DMS 273 treated with DMSO at 0.1 percent for 48 hours (cell line): ENCODE results near the gene SLC43A2.
A peak's percentile ranks its signal among the peaks of the same experiment; 100 is the strongest.

Source experiments
- DNase-seq: peaks from one replicate; lab custom pipeline; 2025; lab: John Stamatoyannopoulos, UW

SLC43A2 gene

DNA sequence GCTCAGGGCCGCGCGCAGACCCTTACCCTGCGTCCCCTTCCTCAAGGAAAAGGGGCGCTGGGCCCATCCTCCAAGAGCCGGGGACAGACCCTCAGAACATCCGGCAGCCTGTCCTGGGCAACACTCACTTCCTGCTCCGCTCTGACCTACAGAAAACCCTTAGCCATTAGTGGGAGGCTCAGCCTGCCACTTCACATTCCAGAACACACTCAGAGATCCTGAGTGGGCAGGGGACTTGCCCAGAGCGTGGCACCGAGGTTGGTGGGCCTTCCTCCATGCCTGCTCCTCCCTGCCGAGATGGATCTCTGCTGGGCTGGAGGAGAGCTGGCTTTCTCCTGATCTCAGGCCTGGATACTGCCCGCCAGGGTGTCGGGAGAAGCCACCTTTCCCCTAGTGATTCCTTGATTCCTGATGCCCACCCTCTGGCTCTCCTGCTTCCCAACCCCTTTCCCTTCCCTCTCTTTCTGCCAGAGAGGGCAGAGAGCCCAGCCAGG is 15.4 kb upstream of the SLC43A2 start:
- no peak for DNase-seq

DNA sequence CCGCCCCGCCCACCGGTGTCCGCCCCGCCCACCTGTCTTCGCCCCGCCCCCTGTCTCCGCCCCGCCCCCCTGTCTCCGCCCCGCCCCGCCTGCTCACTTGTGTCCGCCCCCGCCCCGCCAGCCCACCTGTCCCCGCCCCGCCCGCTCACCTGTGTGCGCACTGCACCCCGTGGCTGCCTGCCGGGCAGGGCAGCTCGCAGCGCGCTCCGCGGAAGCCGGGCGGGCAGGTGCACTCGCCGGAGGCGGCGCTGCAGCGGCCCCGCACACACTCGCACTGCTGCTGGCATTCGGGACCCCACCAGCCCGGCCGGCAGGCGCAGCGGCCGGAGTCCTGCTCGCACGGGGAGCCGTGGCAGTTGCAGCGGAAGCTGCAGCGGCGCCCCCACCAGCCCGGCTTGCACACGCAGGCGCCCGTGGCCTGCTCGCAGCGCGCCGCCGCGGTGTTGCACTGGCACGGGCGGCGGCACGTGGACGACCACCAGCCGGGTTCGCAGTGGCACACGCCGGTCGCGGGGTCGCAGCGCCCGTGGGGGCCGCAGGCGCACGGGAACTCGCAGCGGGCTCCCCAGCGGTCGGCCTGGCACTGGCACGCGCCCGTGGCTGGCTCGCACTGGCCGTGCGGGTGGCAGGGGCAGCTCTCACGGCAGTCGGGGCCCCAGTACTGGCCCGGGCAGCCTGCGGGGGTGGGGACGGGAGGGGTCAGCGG is 14.8 kb upstream of the SLC43A2 start:
- DNase-seq, result no peak

DNA sequence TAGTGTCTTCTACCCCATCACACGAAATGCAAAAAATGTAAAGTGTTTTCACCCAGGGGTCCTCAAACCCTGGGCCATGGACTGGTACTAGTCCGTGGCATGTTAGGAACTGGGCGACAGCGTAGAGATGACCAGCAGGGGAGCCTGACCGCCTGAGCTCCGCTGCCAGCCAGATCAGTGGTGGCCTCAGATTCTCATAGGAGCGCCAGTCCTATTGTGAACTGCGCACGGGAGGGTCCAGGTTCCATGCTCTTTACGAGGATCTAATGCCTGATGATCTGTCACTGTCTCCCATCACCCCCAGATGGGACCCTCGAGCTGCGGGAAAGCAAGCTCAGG is 12.4 kb upstream of the SLC43A2 start:
- no peak for DNase-seq

DNA sequence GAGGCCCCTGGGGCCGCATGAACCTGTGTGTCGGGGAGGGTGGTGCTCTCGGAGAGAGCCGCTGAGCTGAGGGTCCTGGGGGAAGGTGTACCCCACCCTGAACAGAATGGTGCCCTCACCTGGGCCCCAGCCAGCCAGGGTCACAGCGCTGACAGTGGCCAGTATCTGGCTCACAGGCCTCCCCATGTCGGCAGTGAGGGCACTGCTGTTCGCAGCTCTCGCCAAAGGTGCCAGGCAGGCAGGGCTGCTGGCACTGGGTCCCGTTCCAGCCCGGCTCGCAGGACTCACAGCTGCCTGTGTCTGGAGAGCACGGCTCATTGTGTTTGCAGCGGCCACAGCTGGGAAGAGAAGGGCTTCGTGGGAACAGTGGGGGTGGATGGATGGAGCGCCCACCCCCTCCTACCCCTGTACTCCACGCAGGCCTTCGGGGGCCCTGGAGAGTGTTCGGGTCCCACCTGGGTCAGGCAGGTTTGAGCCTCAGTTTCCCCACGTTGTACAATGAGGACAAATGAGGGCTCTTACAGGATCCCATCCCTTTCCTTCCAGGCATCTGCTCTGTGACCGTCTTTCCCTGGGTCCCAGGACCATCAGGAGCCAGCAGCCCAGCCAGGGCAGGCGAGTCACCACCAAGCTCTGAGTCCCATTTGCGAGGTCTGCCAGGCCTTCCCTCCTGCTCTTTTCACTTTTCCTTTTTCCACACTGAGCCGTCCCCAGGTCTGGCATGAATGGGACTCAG is 11.9 kb upstream of the SLC43A2 start:
- DNase-seq, result no peak

DNA sequence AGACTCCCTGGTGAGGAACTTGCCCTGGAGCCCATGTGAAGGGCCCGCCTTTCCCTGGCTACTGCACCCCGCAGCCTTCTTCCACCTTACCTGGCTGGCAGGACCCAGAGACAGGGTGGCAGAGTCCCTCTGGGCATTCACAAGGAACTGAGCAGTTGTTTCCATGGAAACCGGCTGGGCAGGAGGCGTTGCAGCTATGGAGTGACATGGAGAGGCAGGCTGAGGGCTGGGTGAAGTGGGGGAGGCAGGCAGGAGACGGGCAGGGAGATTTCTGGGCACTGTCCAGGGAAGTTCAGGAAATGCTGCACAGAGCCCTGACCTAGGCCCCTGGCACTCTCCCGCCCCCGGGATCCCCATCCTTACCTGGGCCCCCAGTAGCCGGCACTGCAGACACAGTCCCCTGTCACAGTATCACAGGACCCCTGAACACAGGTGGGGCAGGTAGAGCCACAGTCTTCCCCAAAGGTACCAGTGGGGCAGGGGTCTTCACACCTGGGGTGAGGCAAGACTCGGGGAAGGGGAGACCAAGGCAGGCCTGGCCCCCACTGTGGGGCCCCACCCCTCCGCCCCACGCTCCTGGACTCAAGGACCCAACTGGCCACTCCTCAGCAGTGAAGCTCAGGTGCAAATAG is 11.0 kb upstream of the SLC43A2 start:
- no peak for DNase-seq

DNA sequence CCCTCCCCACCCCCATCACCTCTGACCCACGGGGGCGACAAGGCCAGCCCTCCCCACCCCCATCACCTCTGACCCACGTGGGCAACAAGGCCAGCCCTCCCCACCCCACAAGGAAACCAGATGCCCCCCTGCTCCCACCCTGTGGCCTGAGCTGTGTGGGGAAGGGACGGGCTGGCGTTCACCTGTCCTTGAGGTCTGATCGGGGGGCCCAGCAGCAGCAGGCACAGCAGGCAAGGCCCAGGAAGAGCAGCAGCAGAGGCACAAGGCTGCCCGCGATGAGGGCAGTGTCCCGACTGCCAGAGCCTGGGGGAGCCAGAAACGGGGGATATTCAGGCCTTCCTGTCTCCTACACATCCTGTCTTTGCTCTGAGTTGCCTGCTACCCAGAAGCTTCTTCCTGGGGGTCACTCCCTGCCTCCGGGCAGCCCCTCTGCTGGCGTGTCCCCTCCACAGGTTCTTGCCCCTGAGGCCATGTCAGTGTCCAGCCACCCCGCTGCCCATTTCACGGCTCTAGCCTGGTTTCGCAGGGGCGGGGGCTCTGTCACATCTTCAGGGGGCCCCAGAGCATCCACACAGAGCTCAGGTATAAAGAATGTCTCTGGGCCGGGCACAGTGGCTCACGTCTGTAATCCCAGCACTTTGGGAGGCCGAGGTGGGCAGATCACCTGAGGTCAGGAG is 10.1 kb upstream of the SLC43A2 start:
- no peak for DNase-seq

DNA sequence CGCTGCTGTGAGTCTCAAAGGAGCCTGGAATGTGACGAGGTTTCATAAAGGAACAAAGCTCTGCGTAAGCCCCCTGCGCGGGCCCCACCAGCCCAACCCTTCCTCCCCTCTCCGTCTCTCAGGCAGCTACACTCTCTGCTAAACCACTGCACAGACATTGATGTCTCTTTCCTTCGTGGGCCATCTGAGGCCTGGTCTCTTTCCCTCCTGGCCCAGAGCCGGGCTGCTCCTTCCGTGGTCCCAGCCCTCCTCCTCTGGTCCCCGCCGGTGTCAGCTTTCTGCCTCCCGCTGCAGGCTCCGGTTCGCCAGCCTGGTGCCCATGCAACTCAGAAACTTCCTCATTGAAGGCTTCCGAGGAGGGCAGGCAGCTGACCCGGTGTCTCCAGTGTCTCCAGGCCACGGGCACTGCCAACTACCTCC is 9.5 kb upstream of the SLC43A2 start:
- no peak for DNase-seq

DNA sequence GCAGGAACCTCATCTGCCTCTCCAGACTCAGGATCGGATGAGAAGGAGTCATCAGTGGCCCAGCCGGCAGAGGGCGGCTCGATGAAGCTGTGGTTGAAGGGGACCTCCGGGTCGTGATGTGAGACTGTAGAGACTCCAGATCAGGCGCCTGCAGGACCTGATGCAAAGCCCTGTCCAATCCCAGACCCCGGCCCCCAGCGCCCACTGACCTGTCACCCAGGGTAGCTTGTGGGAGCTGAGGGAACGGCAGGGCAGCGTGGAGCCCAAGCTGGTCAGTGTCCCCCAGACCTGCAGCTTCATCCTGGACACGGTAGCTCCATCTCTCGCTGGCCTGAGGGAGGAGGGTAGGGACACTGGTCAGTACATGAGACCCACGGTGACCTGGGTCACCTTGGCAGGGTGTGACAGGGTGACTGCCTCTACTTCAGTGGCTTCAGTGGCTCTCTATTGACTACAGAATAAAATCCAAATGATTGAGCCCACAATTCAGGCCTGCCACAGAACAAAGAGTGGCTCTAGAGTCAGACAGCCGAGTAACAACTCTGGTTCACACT is 8.2 kb upstream of the SLC43A2 start:
- DNase-seq, result no peak

DNA sequence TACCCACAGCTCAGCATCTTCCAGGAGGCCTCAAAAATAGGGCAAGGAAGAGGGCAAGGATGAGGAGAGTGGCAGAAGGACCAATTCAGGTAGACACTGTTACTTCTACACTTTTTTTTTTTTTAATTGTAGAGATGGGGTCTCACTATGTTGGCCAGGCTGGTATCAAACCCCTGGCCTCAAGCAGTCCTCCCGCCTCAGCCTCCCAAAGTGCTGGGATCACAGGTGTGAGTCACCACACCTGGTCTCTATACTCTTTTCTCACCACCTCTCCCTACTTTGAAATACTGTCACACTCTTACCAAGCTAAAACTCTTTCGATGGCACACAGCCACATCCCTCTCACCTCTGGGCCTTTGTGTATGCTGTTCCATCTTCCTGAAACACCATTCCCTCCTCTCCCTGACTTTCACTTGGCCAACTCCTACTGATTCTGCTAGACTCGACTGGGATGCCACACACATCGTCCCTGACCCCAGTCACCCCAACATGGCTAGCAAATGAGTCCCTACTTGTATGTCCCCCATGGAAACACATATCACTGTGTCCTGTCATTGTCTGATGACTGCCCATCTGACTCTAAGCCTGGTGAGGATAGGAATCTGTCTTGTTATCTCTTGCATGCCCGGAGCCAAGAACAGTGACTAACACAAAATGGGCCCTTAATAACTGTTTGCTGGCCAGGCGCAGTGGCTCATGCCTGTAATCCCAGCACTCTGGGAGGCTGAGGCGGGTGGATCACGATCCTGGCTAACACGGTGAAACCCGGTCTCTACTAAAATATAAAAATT is 7.2 kb upstream of the SLC43A2 start:
- DNase-seq, result no peak

DNA sequence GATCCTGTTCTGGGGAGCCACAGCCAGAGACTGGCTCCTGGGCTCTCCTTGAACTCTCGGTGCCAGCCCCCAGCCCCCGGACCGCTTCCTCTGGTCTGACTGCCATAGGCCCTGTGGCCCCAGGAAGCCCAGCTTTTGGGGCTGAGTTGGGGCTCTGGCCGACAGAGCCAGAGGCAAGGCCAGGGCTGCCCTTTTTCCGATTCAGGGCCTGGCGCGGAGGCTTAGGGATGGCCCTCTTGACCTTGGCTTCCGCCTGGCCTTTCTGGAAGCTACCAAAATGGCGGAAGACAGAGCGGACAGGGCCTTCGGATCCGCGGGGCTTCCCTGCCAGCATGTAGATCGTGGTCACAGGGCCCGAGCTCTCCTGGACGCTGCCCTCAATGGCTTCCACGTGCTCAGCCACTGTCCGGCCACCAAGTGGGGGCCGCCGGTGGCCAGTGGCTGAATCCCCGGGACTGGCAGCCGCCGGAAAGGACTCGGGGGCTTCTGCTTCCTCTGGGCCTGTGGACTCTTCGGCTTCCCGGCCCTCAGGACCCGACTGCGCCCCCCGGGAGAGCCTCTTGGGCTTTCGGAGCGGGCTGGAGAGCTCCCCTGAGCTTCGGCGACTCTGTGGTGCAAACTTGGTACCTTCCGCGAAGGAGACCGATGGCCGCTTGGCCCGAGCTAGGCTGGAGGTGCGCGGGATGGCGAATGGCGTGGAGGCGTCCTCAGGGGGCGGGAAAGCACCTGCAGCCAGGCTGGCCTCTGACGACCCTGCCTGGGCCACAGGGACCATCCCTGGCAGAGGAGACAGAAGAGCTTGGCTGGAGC is 6.4 kb upstream of the SLC43A2 start:
- no peak for DNase-seq

DNA sequence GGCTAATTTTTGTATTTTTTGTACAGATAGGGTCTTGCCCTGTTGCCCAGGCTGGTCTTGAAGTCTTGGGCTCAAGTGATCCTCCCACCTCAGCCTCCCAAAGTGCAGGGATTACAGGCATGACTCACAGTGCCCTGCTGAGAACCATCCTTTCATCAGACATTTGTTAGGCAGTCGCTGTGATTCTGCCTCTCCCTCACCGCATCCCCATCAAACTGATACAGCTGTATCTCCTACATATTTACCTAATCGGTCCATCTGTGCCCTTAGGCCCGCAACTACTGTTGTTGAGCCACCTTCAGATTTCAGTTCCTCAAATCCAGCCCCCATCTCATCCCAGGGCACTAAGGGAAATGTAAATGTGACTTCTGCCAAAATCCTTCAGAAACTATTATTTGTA is 2.0 kb upstream of the SLC43A2 start:
- DNase-seq, result no peak

DNA sequence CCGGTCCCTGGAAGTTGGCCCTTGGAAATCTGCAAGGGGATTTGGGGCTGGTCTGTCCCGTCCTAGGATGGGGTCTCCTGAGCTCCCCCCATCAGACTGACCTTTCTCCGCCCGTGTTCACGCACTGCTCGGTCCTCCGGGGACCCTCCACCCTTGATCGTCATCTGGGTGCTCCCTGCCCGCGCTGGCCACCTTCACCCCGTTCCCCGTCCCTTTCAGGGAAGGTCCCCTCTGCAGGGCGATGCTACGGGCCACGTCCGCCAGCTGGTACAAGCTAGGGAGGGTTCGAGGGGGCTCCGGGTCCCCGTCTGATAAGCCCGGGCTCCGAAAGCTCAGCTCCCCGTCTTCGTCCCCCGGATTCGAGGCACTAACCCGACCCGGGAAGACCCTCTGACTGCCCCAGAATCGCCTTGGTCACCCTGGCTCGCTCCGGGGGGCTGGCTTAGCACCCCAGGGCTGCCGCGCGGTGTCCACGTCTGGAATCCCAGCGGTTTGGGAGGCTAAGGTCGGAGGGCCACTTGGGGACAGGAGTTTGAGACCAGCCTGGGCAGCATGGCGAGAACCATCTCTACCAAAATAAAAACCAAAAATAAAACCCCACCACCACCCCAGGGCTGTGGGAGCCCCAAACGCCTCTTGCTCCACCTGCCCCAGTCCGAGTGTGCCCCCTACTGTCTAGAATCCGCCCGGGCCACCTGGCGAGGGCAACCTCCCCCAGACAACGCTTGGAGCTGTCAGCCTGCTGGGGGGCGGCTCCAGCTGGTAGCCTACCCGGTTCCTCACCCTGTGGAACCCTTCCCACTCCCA is 1.1 kb upstream of the SLC43A2 start:
- DNase-seq, result no peak

DNA sequence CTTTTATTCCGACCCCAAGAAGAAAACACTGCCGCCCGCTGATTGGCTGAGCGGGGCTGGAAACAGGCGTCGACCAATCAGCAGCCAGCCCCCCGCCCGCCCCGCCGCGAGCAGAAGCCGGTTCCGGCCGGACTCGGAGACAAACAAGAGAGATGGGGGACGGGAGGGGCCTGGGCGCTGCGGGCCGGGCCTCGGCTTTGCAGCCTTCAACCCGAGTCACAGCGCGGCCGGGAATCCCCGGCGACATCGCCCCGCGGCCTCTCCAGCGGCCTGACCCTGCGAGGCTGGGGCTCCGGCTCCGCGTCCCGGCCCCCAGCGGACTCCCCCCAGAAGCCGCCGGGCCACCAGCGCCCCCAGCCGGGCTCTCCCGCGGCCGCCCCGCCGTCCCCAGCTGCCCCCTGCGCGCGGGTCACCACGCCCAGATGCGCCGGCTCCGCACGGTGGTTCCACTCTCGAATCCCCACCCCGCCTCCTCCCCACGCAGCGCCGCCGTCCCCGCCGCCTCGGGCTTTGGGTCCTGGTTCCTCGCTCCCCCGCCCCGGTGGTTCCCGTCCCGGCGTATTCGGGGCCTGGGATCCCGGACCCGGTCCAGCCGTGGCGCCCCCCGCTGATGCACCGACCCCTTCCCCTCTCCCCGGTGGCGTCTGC is 346 bp upstream of the SLC43A2 start:
- DNase-seq, result peak; percentile 77

DNA sequence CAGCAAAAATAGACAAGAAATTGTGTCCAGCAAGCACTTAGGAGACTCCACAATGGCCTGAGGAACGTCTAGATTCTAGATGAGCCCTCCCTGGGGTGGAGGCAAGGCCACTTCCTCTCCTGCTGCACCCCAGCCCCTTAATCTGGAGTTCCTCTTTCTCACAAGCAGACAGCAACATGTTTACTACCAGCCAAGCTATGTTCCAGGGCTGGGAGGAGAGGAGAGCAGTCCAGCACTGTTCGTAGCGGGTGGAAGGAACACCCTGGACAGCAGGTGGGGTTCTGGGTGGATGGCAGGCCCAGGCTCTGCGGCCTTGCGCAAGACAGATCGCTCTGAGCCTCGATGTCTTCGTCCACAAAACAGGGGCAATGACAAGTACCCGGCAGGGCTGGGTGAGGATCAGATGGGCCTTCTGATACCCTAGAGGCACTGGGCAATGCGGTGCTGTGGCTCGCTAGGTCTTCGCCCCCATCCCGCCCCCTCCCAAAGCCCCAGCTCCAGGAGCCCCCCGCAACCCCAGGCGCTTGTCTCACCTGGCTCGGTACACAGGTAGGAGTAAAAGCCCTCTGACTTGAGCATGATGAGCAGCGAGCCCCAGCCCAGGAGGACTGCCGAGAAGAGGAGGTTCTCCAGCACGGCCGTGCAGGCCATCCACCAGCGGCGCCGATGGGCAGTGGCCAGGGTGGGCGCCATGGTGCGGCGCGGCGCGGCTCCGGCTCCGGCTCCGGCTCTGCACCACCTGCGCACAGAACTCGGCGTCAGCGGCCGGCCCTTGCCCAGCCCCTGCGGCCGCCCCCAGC is 1.3 kb downstream of the SLC43A2 start:
- no peak for DNase-seq

DNA sequence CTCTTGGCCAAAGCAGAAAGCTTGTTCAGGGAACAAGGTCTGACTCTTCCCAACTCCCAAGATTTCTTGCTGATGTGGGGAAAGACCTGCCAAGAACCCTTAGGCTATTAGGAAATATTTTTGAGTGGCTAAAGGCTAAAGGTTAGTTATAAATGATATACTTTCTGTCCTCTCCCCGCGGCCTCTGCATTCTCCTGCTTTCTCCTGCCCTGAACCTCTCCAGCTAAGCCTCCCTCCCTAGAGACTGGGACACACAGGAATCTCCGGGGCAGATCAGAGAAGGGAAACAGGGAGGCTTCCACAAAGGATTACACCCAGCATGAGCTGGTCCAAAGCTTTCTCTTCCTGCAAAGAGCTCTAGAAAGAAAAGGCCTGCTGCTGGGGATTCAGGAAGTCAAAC is 2.3 kb downstream of the SLC43A2 start:
- DNase-seq, result no peak

DNA sequence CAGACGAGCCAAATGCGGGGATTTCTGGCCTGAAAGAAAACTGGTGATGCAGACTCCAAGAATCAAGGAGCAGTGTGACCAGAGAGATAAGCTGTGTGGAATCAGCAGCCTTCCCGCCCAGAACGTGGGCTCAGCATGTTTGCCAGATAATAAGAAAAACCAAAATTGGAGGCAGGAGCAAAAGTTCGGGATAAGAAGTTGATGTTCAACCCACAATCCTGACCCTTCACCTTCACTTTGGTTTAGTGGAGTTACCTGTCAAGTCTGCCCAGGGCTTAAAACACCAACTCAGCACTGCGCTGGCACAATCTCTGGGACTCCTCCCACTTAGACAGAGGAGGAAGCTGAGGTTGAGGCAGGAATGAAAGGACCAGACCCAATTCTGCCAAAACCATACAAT is 3.1 kb downstream of the SLC43A2 start:
- no peak for DNase-seq

DNA sequence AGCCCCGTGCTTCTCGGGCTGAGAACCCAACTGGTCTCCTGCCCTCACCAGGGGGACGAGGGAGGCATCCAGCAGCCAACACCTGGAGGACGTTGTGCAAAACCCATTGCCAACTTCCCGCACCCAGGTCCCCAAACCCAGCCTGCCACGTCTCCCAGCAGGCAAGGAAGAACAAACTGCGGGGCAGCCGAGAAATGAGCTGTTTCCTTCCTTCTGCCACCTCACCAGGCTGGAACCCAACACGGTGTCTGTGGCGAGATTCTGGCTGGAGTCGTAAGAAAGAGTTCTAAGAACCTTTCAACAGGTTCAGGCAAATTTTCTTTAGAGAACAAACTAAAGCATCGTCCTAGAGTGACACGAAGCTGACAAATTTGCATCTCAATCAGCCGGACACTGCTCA is 3.6 kb downstream of the SLC43A2 start:
- DNase-seq, result no peak

DNA sequence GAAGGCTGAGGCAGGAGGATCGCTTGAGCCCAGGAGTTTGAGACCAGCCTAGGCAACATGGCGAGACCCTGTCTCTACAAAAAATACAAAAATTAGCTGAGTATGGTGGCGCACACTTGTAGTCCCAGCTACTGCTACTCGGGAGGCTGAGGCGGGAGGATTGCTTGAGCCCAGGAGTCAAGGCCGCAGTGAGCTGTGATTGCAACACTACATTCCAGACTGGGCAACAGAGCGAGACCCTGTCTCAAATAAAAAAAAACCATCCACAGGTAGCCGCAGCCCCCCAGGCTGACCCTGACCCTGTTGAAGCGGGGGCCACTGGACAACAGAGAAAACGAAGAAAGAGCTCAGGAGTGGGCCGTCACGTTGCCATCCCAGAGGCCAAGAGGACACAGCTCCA is 4.0 kb downstream of the SLC43A2 start:
- DNase-seq, result no peak
